ENCODE data around the gene EXOC4. TPM values are rescaled to one million over a fixed set of nuclear protein-coding genes. Genes with fewer than 3 reads are reported as not detected.

Gene EXOC4
- total RNA-seq, 1 donor from 2014 or later = 145 TPM

DNA sequence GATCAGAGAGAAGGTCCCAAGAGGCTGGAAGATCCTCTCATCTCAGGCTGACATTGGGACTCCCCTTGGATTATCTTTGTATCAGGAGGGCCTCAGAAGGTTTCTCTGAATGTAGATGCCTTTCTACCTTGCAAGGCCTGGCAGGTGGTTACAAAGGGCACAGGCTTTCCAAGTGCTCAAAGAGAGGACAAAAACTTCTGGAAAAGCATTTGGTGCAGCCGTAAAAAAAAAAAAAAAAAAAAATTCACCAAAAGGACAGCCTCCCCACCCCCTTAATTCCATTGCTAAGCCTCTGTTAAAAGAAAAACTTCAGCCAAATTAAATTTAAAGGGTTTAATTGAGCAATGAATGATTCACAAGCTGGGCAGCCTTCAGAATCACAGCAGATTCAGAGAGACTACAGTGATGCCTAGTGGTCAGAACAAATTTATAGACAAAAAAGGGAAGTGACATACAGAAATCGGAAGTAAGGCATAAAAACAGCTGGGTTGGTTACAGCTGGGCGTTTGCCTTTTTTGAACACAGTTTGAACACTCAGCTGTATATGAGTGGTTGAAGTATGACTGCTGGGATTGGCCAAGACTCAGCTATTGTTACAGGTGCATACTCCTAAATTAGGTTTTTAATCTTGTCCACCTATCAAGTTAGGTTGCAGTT is 831.7 kb downstream of the EXOC4 start:
- H3K27ac Mint-ChIP-seq = no peak overlapping the region
- peaks cover 33% of the 10 kb centered on the region for H3K9me3 Mint-ChIP-seq (ENCODE audit: low read depth)
- H3K4me1 Mint-ChIP-seq (ENCODE audit: low read depth) = no peaks in the 10 kb centered on the region
- peaks cover 31% of the 10 kb centered on the region for H3K36me3 Mint-ChIP-seq (ENCODE audit: insufficient read depth)
- no peak for DNase-seq (ENCODE audit: low spot score, unreplicated experiment)
- no peaks in the 10 kb centered on the region for H3K27me3 Mint-ChIP-seq
- TF ChIP-seq, protein P1, sequence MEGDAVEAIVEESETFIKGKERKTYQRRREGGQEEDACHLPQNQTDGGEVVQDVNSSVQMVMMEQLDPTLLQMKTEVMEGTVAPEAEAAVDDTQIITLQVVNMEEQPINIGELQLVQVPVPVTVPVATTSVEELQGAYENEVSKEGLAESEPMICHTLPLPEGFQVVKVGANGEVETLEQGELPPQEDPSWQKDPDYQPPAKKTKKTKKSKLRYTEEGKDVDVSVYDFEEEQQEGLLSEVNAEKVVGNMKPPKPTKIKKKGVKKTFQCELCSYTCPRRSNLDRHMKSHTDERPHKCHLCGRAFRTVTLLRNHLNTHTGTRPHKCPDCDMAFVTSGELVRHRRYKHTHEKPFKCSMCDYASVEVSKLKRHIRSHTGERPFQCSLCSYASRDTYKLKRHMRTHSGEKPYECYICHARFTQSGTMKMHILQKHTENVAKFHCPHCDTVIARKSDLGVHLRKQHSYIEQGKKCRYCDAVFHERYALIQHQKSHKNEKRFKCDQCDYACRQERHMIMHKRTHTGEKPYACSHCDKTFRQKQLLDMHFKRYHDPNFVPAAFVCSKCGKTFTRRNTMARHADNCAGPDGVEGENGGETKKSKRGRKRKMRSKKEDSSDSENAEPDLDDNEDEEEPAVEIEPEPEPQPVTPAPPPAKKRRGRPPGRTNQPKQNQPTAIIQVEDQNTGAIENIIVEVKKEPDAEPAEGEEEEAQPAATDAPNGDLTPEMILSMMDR (IDR thresholded peaks at IDR 0.05; ENCODE audit: unreplicated experiment) = no peak
- no peak overlapping the region for H3K4me3 Mint-ChIP-seq (ENCODE audit: low read depth)

DNA sequence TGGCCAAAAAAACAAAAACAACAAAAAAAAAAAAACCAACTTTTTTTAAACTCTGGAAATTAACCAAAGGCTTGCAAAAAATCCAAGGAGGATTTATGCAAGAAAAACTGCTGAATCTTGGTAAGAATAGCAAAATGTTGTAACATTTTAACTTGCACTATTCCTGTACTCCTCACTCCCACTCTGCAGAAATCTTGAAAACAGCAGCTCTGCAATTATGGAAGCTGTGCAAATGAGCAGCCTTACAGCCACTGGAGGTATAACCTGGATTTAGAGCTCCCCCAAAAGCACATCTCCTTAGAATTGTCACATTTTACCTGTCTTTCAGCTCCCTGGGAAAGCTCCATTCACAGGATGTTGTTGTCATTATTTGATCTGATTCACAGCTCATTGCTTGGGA is 832.4 kb downstream of the EXOC4 start:
- DNase-seq (ENCODE audit: low spot score, unreplicated experiment) = no peak
- Mint-ChIP-seq H3K4me1 (ENCODE audit: low read depth) (no peaks in the 10 kb centered on the region), H3K9me3 (ENCODE audit: low read depth) (peaks cover 40% of the 10 kb centered on the region), H3K27me3 (no peaks in the 10 kb centered on the region), H3K4me3 (ENCODE audit: low read depth) (no peak overlapping the region), H3K36me3 (ENCODE audit: insufficient read depth) (peaks cover 37% of the 10 kb centered on the region), H3K27ac (no peak overlapping the region)
- TF ChIP-seq, protein P1 (IDR thresholded peaks at IDR 0.05; ENCODE audit: unreplicated experiment) = no peak

DNA sequence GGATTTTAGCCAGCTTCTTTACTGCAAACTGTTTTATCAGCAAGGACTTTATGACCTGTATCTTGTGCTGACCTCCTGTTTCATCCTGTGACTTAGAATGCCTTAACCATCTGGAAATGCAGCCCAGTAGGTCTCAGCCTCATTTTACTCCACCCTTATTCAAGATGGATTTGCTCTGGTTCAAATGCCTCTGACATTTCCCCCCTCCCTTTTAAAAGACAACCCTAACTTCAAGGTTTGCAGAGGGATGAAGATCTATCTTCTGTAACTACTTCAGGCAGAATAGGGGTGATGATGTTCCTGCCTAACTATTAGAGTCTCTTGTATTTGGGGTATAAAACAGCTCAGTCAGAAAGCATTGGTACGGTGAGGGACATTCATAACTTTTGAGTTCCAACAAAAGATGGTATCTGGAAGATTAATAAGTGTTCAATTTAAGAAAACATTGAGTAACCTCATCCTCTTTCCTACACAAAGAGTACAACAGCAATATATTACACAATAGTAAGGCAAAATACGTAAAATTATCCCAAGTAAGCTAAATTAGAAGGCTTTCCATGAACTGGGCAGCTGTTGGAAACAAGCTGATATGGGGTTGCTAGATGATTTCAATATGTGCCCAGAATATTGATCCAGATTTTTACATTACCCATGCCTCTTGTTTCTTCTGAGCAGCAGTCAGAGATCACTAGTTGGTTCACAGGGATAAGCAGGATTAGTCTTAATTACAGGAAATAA is 834.3 kb downstream of the EXOC4 start:
- Mint-ChIP-seq H3K36me3 (ENCODE audit: insufficient read depth) (peaks cover 36% of the 10 kb centered on the region), H3K9me3 (ENCODE audit: low read depth) (peaks cover 50% of the 10 kb centered on the region), H3K4me1 (ENCODE audit: low read depth) (no peaks in the 10 kb centered on the region), H3K4me3 (ENCODE audit: low read depth) (no peak overlapping the region), H3K27ac (no peak overlapping the region), H3K27me3 (no peaks in the 10 kb centered on the region)
- TF ChIP-seq, protein P1 (IDR thresholded peaks at IDR 0.05; ENCODE audit: unreplicated experiment) = no peak
- DNase-seq (ENCODE audit: low spot score, unreplicated experiment) = no peak

DNA sequence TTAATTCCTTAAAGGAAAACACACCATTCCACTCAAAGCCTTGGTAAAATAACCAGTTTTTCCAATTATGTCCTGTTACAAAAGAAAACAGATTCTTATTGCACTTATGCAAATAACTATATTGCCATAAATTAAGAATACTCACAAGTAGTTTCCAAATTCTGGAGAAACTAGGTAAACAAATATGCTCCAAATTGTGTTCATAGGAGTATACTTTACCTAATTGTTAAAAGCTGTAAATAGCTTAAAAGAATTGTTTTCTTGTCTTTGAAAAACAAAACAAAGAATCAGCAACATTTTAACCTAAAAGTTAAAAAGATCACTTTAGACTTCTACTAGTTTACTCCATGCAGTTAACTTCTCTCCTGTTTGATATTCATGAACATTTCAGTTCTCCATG is 835.3 kb downstream of the EXOC4 start:
- Mint-ChIP-seq H3K27me3 (no peaks in the 10 kb centered on the region), H3K4me1 (ENCODE audit: low read depth) (no peaks in the 10 kb centered on the region), H3K27ac (no peak overlapping the region), H3K9me3 (ENCODE audit: low read depth) (peaks cover 58% of the 10 kb centered on the region), H3K36me3 (ENCODE audit: insufficient read depth) (peaks cover 40% of the 10 kb centered on the region), H3K4me3 (ENCODE audit: low read depth) (no peak overlapping the region)
- DNase-seq (ENCODE audit: low spot score, unreplicated experiment) = no peak
- TF ChIP-seq, protein P1 (IDR thresholded peaks at IDR 0.05; ENCODE audit: unreplicated experiment) = no peak

DNA sequence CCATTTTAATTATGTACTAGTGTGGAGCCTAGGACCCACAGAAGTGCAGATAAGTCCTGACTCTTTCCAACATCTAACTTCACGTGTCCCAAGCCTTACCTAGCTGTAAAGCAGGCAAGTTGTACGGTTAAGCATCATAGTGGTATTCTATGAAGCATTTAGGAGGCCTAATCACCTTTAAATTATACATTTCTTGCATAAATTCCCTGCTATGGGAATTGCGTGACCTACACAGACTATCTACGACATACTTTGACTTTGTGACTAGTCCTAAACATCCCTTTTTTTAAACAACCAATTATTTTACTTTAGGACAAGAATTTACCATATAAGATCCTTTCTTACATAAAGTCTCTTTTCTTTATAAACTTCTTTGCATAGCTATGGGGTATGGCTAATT is 836.6 kb downstream of the EXOC4 start:
- peaks cover 42% of the 10 kb centered on the region for H3K36me3 Mint-ChIP-seq (ENCODE audit: insufficient read depth)
- H3K27ac Mint-ChIP-seq = no peak overlapping the region
- H3K4me1 Mint-ChIP-seq (ENCODE audit: low read depth) = no peaks in the 10 kb centered on the region
- peaks cover 71% of the 10 kb centered on the region for H3K9me3 Mint-ChIP-seq (ENCODE audit: low read depth)
- H3K27me3 Mint-ChIP-seq = no peaks in the 10 kb centered on the region
- no peak for DNase-seq (ENCODE audit: low spot score, unreplicated experiment)
- TF ChIP-seq, protein P1 (IDR thresholded peaks at IDR 0.05; ENCODE audit: unreplicated experiment) = no peak
- H3K4me3 Mint-ChIP-seq (ENCODE audit: low read depth) = no peak overlapping the region

All from progenitor cell of endocrine pancreas (in vitro differentiated cells).